GM10847 (cell line): Measurements from ENCODE around the gene MBOAT7.

ENCODE experiments used
- POLR2A ChIP-seq: IDR thresholded peaks from 2 replicates; pipeline ENCODE4 v1.6.1; 2011; ENCODE audit not compliant: insufficient read length; ENCODE audit errors: extremely low read depth

Gene MBOAT7

GRCh38 chr19:54190503-54191010 lies 1.2 kb upstream of the MBOAT7 start:
- no peak for TF ChIP-seq POLR2A

- peak; percentile 59 for TF ChIP-seq POLR2A
Measured at GRCh38 chr19:54189735-54190502, 539 bp upstream of the MBOAT7 start.

GRCh38 chr19:54188215-54188871 lies 1.0 kb downstream of the MBOAT7 start:
- TF ChIP-seq POLR2A: no peak

- no peak for TF ChIP-seq POLR2A
Measured at GRCh38 chr19:54186934-54187381, 2.4 kb downstream of the MBOAT7 start.

GRCh38 chr19:54186351-54186750 lies 3.0 kb downstream of the MBOAT7 start:
- TF ChIP-seq POLR2A: no peak

GRCh38 chr19:54183431-54183830 lies 5.9 kb downstream of the MBOAT7 start:
- no peak for TF ChIP-seq POLR2A

- no peak for TF ChIP-seq POLR2A
Measured at GRCh38 chr19:54180691-54181091, 8.7 kb downstream of the MBOAT7 start.

- TF ChIP-seq POLR2A: no peak
Measured at GRCh38 chr19:54179921-54180461, 9.4 kb downstream of the MBOAT7 start.

- no peak for TF ChIP-seq POLR2A
Measured at GRCh38 chr19:54179262-54179852, 10.0 kb downstream of the MBOAT7 start.

- TF ChIP-seq POLR2A: no peak
Measured at GRCh38 chr19:54178581-54179261, 10.7 kb downstream of the MBOAT7 start.

GRCh38 chr19:54173951-54174834 lies 15.2 kb downstream of the MBOAT7 start:
- TF ChIP-seq POLR2A: no peak

- no peak for TF ChIP-seq POLR2A
Measured at GRCh38 chr19:54173359-54173699, 16.1 kb downstream of the MBOAT7 start.

GRCh38 chr19:54172471-54173358 lies 16.7 kb downstream of the MBOAT7 start, which contains the start of gene TMC4:
TSS of gene TMC4 (minus strand) at chr19:54173160. CDS start at chr19:54173117, 43 bp downstream.
- TF ChIP-seq POLR2A: no peak

GRCh38 chr19:54169149-54169740 lies 20.1 kb downstream of the MBOAT7 start:
- no peak for TF ChIP-seq POLR2A
